ENCODE measurements around the gene ZNF100. TPM values are rescaled to one million over a fixed set of nuclear protein-coding genes. Genes with fewer than 3 reads are reported as not detected.
A peak's percentile ranks its signal among the peaks of the same experiment; 100 is the strongest.
"Not testable (repeated sequence)": the region's sequence is repeated elsewhere in the genome, so short reads cannot be mapped to it uniquely, and the experiment has no call there.

The ZNF100 gene
- 10 to 100 TPM; 24.7 to 27.0 TPM for total RNA-seq

GRCh38 chr19:21767065-21767800, at the start of gene ZNF100:
Gene ZNF100 (minus strand): TSS chr19:21767579. CDS start chr19:21767429, 150 bp downstream.
- Mint-ChIP-seq H3K9me3 (ENCODE audit: low read depth) (no peaks in the 10 kb centered on the region), H3K27ac (peak within 1 kb of the TSS; percentile 95), H3K4me1 (peaks cover 30% of the 10 kb centered on the region), H3K4me3 (peak within 1 kb of the TSS; percentile 98), H3K36me3 (ENCODE audit: low read depth) (peaks cover 36% of the 10 kb centered on the region), H3K27me3 (no peaks in the 10 kb centered on the region)
- intact Hi-C loops (cut with DNase I, micrococcal nuclease), result loop anchor here (1.0 to 10.0 kb wide), 10 partner anchors 69 to 1505 kb away; partner anchors contain the start of genes ZNF43 (in 2 of the 2), ZNF430 (in 2 of the 2), ZNF257 (in 1 of the 2) and ZNF429 (in 1 of the 2)
- DNase-seq (peak; percentile 94), ATAC-seq (peak; percentile 98)
- ChIA-PET POLR2A (interaction anchor here (0.5 to 1.7 kb wide), 9 partner anchors 18 to 1716 kb away, joined by 3 to 18 read pairs (median 7); partner anchors contain the start of genes ZNF257, ZNF43, ZNF430 and ZNF66), CTCF (interaction anchor here (0.6 to 1.2 kb wide), 4 partner anchors 10 to 255 kb away, joined by 3 to 5 read pairs (median 4); no protein-coding TSS in a partner anchor)

GRCh38 chr19:21812448-21812847, 45.1 kb upstream of the ZNF100 start:
- no peaks in the 10 kb centered on the region for H3K27me3 Mint-ChIP-seq
- DNase-seq (no peak), ATAC-seq (no peak)
- H3K27ac Mint-ChIP-seq, result no peak overlapping the region
- intact Hi-C loops (cut with DNase I, micrococcal nuclease), result no loop called here
- ChIA-PET CTCF (no interaction called here), POLR2A (no interaction called here)
- no peaks in the 10 kb centered on the region for H3K4me1 Mint-ChIP-seq
- H3K36me3 Mint-ChIP-seq (ENCODE audit: low read depth), result peaks cover 95% of the 10 kb centered on the region
- peaks cover 40% of the 10 kb centered on the region for H3K9me3 Mint-ChIP-seq (ENCODE audit: low read depth)
- no peak overlapping the region for H3K4me3 Mint-ChIP-seq

GRCh38 chr19:21808400-21809000, 41.1 kb upstream of the ZNF100 start:
- DNase-seq; H3K27ac Mint-ChIP-seq; ATAC-seq; POLR2A ChIA-PET; H3K4me1 Mint-ChIP-seq; H3K27me3 Mint-ChIP-seq; H3K4me3 Mint-ChIP-seq; intact Hi-C loops (cut with DNase I, micrococcal nuclease): not testable (repeated sequence)
- Mint-ChIP-seq H3K36me3 (ENCODE audit: low read depth) (peaks cover 65% of the 10 kb centered on the region), H3K9me3 (ENCODE audit: low read depth) (peaks cover 39% of the 10 kb centered on the region)
- CTCF ChIA-PET, result interaction anchor here (0.5 to 0.6 kb wide), 2 partner anchors 21 to 48 kb away, joined by 3 to 4 read pairs; no protein-coding TSS in a partner anchor

GRCh38 chr19:21789466-21790085, 22.2 kb upstream of the ZNF100 start:
- Mint-ChIP-seq H3K9me3 (ENCODE audit: low read depth) (peaks cover 18% of the 10 kb centered on the region), H3K27ac (no peak overlapping the region), H3K36me3 (ENCODE audit: low read depth) (no peaks in the 10 kb centered on the region), H3K4me3 (no peak overlapping the region), H3K4me1 (no peaks in the 10 kb centered on the region), H3K27me3 (peaks cover 1% of the 10 kb centered on the region)
- no peak for DNase-seq
- intact Hi-C loops (cut with DNase I, micrococcal nuclease), result no loop called here
- POLR2A ChIA-PET, result no interaction called here
- CTCF ChIA-PET, result no interaction called here
- ATAC-seq, result no peak

- ATAC-seq (no peak), DNase-seq (no peak)
- ChIA-PET CTCF (interaction anchor here (0.6 to 0.7 kb wide), 3 partner anchors 11 to 292 kb away, joined by 3 read pairs; no protein-coding TSS in a partner anchor), POLR2A (no interaction called here)
- Mint-ChIP-seq H3K4me3 (no peak overlapping the region), H3K4me1 (no peaks in the 10 kb centered on the region), H3K9me3 (ENCODE audit: low read depth) (peaks cover 16% of the 10 kb centered on the region), H3K36me3 (ENCODE audit: low read depth) (no peaks in the 10 kb centered on the region), H3K27me3 (peaks cover 1% of the 10 kb centered on the region), H3K27ac (no peak overlapping the region)
- intact Hi-C loops (cut with DNase I, micrococcal nuclease), result no loop called here
Measured at GRCh38 chr19:21786936-21787335, 19.6 kb upstream of the ZNF100 start.

- CTCF ChIA-PET; H3K4me1 Mint-ChIP-seq; H3K9me3 Mint-ChIP-seq (ENCODE audit: low read depth); POLR2A ChIA-PET; ATAC-seq; H3K27me3 Mint-ChIP-seq; H3K27ac Mint-ChIP-seq; intact Hi-C loops (cut with DNase I, micrococcal nuclease); H3K36me3 Mint-ChIP-seq (ENCODE audit: low read depth); H3K4me3 Mint-ChIP-seq; DNase-seq: not testable (repeated sequence)
Measured at GRCh38 chr19:21775792-21776191, 8.4 kb upstream of the ZNF100 start.

GRCh38 chr19:21766705-21767064, 694 bp downstream of the ZNF100 start:
- H3K27ac Mint-ChIP-seq, result peak overlapping the region; percentile 95
- CTCF ChIA-PET, result interaction anchor here (0.7 to 1.2 kb wide), 3 partner anchors 9 to 89 kb away, joined by 3 to 4 read pairs (median 3); no protein-coding TSS in a partner anchor
- intact Hi-C loops (cut with DNase I, micrococcal nuclease), result loop anchor here (1.0 to 10.0 kb wide), 10 partner anchors 70 to 1506 kb away; partner anchors contain the start of genes ZNF43 (in 2 of the 2), ZNF430 (in 2 of the 2), ZNF257 (in 1 of the 2) and ZNF429 (in 1 of the 2)

GRCh38 chr19:21765151-21765550, 2.2 kb downstream of the ZNF100 start:
- Mint-ChIP-seq H3K4me1 (peaks cover 36% of the 10 kb centered on the region), H3K9me3 (ENCODE audit: low read depth) (no peaks in the 10 kb centered on the region), H3K27me3 (no peaks in the 10 kb centered on the region), H3K4me3 (no peak overlapping the region), H3K27ac (no peak overlapping the region), H3K36me3 (ENCODE audit: low read depth) (peaks cover 55% of the 10 kb centered on the region)
- DNase-seq, result peak; percentile 38
- ATAC-seq, result peak; percentile 16
- ChIA-PET CTCF (interaction anchor here (0.6 to 1.0 kb wide), 2 partner anchors 62 to 71 kb away, joined by 3 to 5 read pairs; partner anchors contain the start of gene ZNF43), POLR2A (interaction anchor here (0.6 to 0.9 kb wide), 2 partner anchors 71 to 87 kb away, joined by 3 read pairs; partner anchors contain the start of gene ZNF43)
- intact Hi-C loops (cut with DNase I, micrococcal nuclease), result loop anchor here (5.0 to 10.0 kb wide), 6 partner anchors 198 to 1507 kb away; partner anchors contain the start of genes ZNF430 (in 2 of the 2), ZNF257 (in 1 of the 2) and ZNF492 (in 1 of the 2)

More at GRCh38 chr19:21766705-21767064, 694 bp downstream of the ZNF100 start:
- not testable (repeated sequence) for H3K27me3 Mint-ChIP-seq; H3K9me3 Mint-ChIP-seq (ENCODE audit: low read depth)
- Mint-ChIP-seq H3K36me3 (ENCODE audit: low read depth) (peaks cover 42% of the 10 kb centered on the region), H3K4me1 (peaks cover 33% of the 10 kb centered on the region), H3K4me3 (peak overlapping the region; percentile 98)
- POLR2A ChIA-PET, result interaction anchor here (0.5 to 1.7 kb wide), 7 partner anchors 18 to 1716 kb away, joined by 3 to 18 read pairs (median 7); partner anchors contain the start of genes ZNF257, ZNF43 and ZNF66
- DNase-seq, result peak; percentile 29
- peak; percentile 6 for ATAC-seq

- H3K27ac Mint-ChIP-seq; DNase-seq; H3K4me3 Mint-ChIP-seq; CTCF ChIA-PET; H3K27me3 Mint-ChIP-seq; H3K9me3 Mint-ChIP-seq (ENCODE audit: low read depth); ATAC-seq: not testable (repeated sequence)
- peaks cover 41% of the 10 kb centered on the region for H3K4me1 Mint-ChIP-seq
- POLR2A ChIA-PET, result interaction anchor here (1.3 kb wide), 1 partner anchor 90 kb away, joined by 6 read pairs; no protein-coding TSS in a partner anchor
- H3K36me3 Mint-ChIP-seq (ENCODE audit: low read depth), result peaks cover 83% of the 10 kb centered on the region
- intact Hi-C loops (cut with DNase I, micrococcal nuclease), result loop anchor here (10.0 kb wide), 2 partner anchors 737 to 873 kb away; partner anchors contain the start of genes ZNF430 (in 1 of the 2) and ZNF492 (in 1 of the 2)
Measured at GRCh38 chr19:21761547-21761946, 5.8 kb downstream of the ZNF100 start.

GRCh38 chr19:21758296-21758695, 9.1 kb downstream of the ZNF100 start:
- ATAC-seq, result no peak
- ChIA-PET CTCF (interaction anchor here (1.0 kb wide), 1 partner anchor 9 kb away, joined by 4 read pairs; the partner anchor contains the start of gene ZNF100), POLR2A (no interaction called here)
- Mint-ChIP-seq H3K36me3 (ENCODE audit: low read depth) (peaks cover 88% of the 10 kb centered on the region), H3K4me1 (peaks cover 22% of the 10 kb centered on the region), H3K9me3 (ENCODE audit: low read depth) (peaks cover 6% of the 10 kb centered on the region), H3K4me3 (no peak overlapping the region), H3K27me3 (no peaks in the 10 kb centered on the region), H3K27ac (no peak overlapping the region)
- intact Hi-C loops (cut with DNase I, micrococcal nuclease), result loop anchor here in 1 of 2 experiments (5.0 kb wide), 1 partner anchor 134 kb away; no protein-coding TSS in a partner anchor
- peak; percentile 38 for DNase-seq

All from activated CD4-positive, alpha-beta T cell treated with anti-CD3 and anti-CD28 coated beads for 36 hours (primary cell).